Measurements from ENCODE around the gene PAIP2B.

The PAIP2B gene

GRCh38 chr2:71150082-71150816 is 76.7 kb downstream of the PAIP2B start:
- no peak for DNase-seq

GRCh38 chr2:71148506-71149063 is 78.3 kb downstream of the PAIP2B start:
- no peak for DNase-seq

- no peak for DNase-seq
Measured at GRCh38 chr2:71143782-71144181, 83.1 kb downstream of the PAIP2B start.

- no peak for DNase-seq
Measured at GRCh38 chr2:71136174-71136573, 90.7 kb downstream of the PAIP2B start.

GRCh38 chr2:71133603-71134002 is 93.3 kb downstream of the PAIP2B start:
- no peak for DNase-seq
